HepG2 (cell line): ENCODE measurements around the gene FAIM2. TPM values are rescaled to one million over a fixed set of nuclear protein-coding genes. Genes with fewer than 3 reads are reported as not detected.

Source experiments
- ATAC-seq: fragments of 200-7000 bp; cut with Tn5 transposase; 3 replicates; pipeline ENCODE4 v1.9.1; 2020; ENCODE audit warnings: mild to moderate bottlenecking, moderate library complexity
- BruUV-seq: library from RNA; stranded (reverse); fragments of 400-500 nt; replicated peaks from 2 replicates; lab custom pipeline; 2021; lab: Mats Ljungman, UMichigan
- CTCF ChIA-PET: fragments of 300-600 bp; formaldehyde crosslinking; extraction: SDS; loops from one replicate; lab custom pipeline; 2021; ENCODE audit warnings: low total read pairs, inconsistent platforms, low intra/inter-chr PET ratio; lab: Yijun Ruan, JAX
- POLR2A ChIA-PET: fragments of 350-600 bp; sonication (Branson Sonifier 250); formaldehyde crosslinking; loops from one replicate; lab custom pipeline; 2020; ENCODE audit warnings: antibody characterized with exemption, inconsistent platforms; lab: Yijun Ruan, JAX
- DNase-seq: peaks from one replicate; pipeline ENCODE4 v3.0.0-alpha.2; 2015; ENCODE audit warnings: low spot score
- FAIRE-seq: peaks from 3 replicates; lab custom pipeline; 2011; peaks lifted over from hg19 to GRCh38; lab: Jason Lieb, UNC
- H2AFZ ChIP-seq: one replicate; pipeline ENCODE4 v1.6.1; 2011; ENCODE audit warnings: low read length, inconsistent platforms
- H3K27ac ChIP-seq: fragments of 300-600 bp; 3 replicates; pipeline ENCODE4 v1.8.0; 2011; ENCODE audit warnings: mixed run types, mild to moderate bottlenecking, mixed read lengths, low read length, inconsistent platforms; ENCODE audit not compliant: insufficient read depth; ENCODE audit errors: extremely low read length
- H3K27me3 ChIP-seq, 2 experiments: fragments of 200-600 bp in 1 of 2; 2 replicates in 1 of 2; 3 replicates in 1 of 2; pipeline versions ENCODE4 v1.6.0 to v1.8.0; 2011; ENCODE audit warnings: low read length in 2 of 2, mild to moderate bottlenecking in 2 of 2, moderate library complexity in 2 of 2, inconsistent platforms in 1 of 2; ENCODE audit not compliant: insufficient read depth in 2 of 2, control insufficient read depth in 1 of 2
- H3K36me3 ChIP-seq, 2 experiments: fragments of 200-600 bp in 1 of 2; replicated peaks in 1 of 2; 2 replicates in 1 of 2; 3 replicates in 1 of 2; pipeline versions ENCODE4 v1.5.1 to v1.8.0; 2011; ENCODE audit warnings: low read length in 2 of 2, inconsistent platforms in 1 of 2; ENCODE audit not compliant: insufficient read depth in 2 of 2, control insufficient read depth in 1 of 2
- H3K4me1 ChIP-seq: 2 replicates; pipeline ENCODE4 v1.5.1; 2012; ENCODE audit warnings: low read length, inconsistent platforms; ENCODE audit not compliant: insufficient read depth
- H3K4me2 ChIP-seq: 2 replicates; pipeline ENCODE4 v1.6.0; 2011; ENCODE audit warnings: low read depth, low read length, inconsistent platforms
- H3K4me3 ChIP-seq, 3 experiments: fragments of 200-600 bp in 1 of 3; sonication (generic), shearing (Covaris generic) in 1 of 3; replicated peaks in 1 of 3; 2 replicates each; pipeline ENCODE4 v1.5.1; 2011 to 2016; ENCODE audit warnings: low read length in 3 of 3, inconsistent platforms in 2 of 3, low read depth in 2 of 3, mild to moderate bottlenecking in 2 of 3, control low read depth in 1 of 3, mixed read lengths in 1 of 3; ENCODE audit not compliant: insufficient read depth in 1 of 3
- H3K79me2 ChIP-seq: one replicate; pipeline ENCODE4 v1.6.1; 2011; ENCODE audit warnings: low read length, inconsistent platforms; ENCODE audit not compliant: insufficient read depth
- H3K9ac ChIP-seq: 2 replicates; pipeline ENCODE4 v1.6.0; 2011; ENCODE audit warnings: mild to moderate bottlenecking, low read depth, low read length, inconsistent platforms; ENCODE audit not compliant: insufficient read depth
- H3K9me3 ChIP-seq: 2 replicates; pipeline ENCODE4 v1.5.1; 2012; ENCODE audit warnings: mild to moderate bottlenecking, low read length
- H4K20me1 ChIP-seq: 2 replicates; pipeline ENCODE4 v1.6.0; 2011; ENCODE audit warnings: inconsistent platforms, mild to moderate bottlenecking, low read length, moderate library complexity; ENCODE audit not compliant: insufficient read depth
- ATRX ChIP-seq: sonication (generic); formaldehyde crosslinking; IDR thresholded peaks from 2 replicates; pipeline ENCODE4 v1.4.0; 2020; ENCODE audit warnings: missing genetic modification reagents, borderline replicate concordance
- CHCHD3 ChIP-seq: sonication (generic); formaldehyde crosslinking; IDR thresholded peaks from 2 replicates; pipeline ENCODE4 v1.8.0; 2022; ENCODE audit warnings: mild to moderate bottlenecking, missing genetic modification reagents, moderate library complexity
- HDAC2 ChIP-seq: sonication (generic); formaldehyde crosslinking; IDR thresholded peaks from 2 replicates; pipeline ENCODE4 v1.4.0; 2020; ENCODE audit warnings: missing genetic modification reagents
- MBNL3 ChIP-seq: fragments of 250-450 bp; sonication (Bioruptor Pico); conservative IDR thresholded peaks from 2 replicates; pipeline ENCODE4 v1.8.0; 2022; ENCODE audit warnings: mild to moderate bottlenecking, inconsistent platforms
- NKX3-1 ChIP-seq: sonication (generic); formaldehyde crosslinking; IDR thresholded peaks from 2 replicates; pipeline ENCODE4 v1.5.0; 2020; ENCODE audit warnings: missing genetic modification reagents
- SIN3B ChIP-seq: fragments of 150-350 bp; IDR thresholded peaks from 2 replicates; pipeline ENCODE4 v1.6.1; 2014; ENCODE audit warnings: low read length
- SP4 ChIP-seq: sonication (generic); formaldehyde crosslinking; IDR thresholded peaks from 2 replicates; pipeline ENCODE4 v1.8.1; 2023; ENCODE audit warnings: mild to moderate bottlenecking, missing genetic modification reagents
- ZBTB1 ChIP-seq: sonication (generic); formaldehyde crosslinking; IDR thresholded peaks from 2 replicates; pipeline ENCODE4 v1.4.0; 2020; ENCODE audit warnings: missing genetic modification reagents, borderline replicate concordance
- ZMYM2 ChIP-seq: sonication (generic); formaldehyde crosslinking; IDR thresholded peaks from 2 replicates; pipeline ENCODE4 v1.8.0; 2022; ENCODE audit warnings: mild to moderate bottlenecking, missing genetic modification reagents
- ZNF121 ChIP-seq: sonication (generic); formaldehyde crosslinking; IDR thresholded peaks from 2 replicates; pipeline ENCODE4 v1.5.0; 2020; ENCODE audit warnings: mild to moderate bottlenecking, missing genetic modification reagents
- ZNF337 ChIP-seq: sonication (generic); formaldehyde crosslinking; IDR thresholded peaks from 2 replicates; pipeline ENCODE4 v1.5.1; 2020; ENCODE audit warnings: missing genetic modification reagents, low read depth, mild to moderate bottlenecking, borderline replicate concordance
- ZNF598 ChIP-seq: sonication (generic); formaldehyde crosslinking; IDR thresholded peaks from 2 replicates; pipeline ENCODE4 v1.5.1; 2020; ENCODE audit warnings: mild to moderate bottlenecking, missing genetic modification reagents, borderline replicate concordance
- WGBS: methylation state at CpG from one replicate; pipeline ENCODE4 v1.1.6; 2017; ENCODE audit warnings: low lambda C conversion rate; 5-methylcytosine and 5-hydroxymethylcytosine counted together
- in situ Hi-C: cut with HindIII; loops from 2 replicates; pipeline ENCODE4 v1.10.0; 2017; ENCODE audit warnings: low pct_unique_long_range_greater_than_20kb; ENCODE audit not compliant: extremely low pct_ligation_motif_present
- intact Hi-C: fragments of 100-400 bp; cut with micrococcal nuclease; formaldehyde crosslinking; loops from one replicate; pipeline ENCODE4 v1.10.0; 2022; ENCODE audit not compliant: unreplicated experiment
- polyA plus RNA-seq, 8 experiments: library from polyadenylated mRNA; depleted of rRNA in 3 of 8; stranded (reverse) in 7 of 8; unstranded in 1 of 8; fragments of >200 nt; fragmentation: Illumina TruSeq in 4 of 8; extraction: Trizol in 4 of 8; gene quantifications; 2 replicates each; pipeline versions ENCODE4 v1.2.1 to v1.2.3, GENCODE V29; 2011 to 2016; ENCODE audit warnings: low read depth in 4 of 8, missing spikeins in 1 of 8, mixed read lengths in 1 of 8; ENCODE audit not compliant: insufficient read depth in 1 of 8
- total RNA-seq, 5 experiments: library from RNA; depleted of rRNA; stranded (reverse); fragments of >200 nt; fragmentation: Illumina TruSeq; extraction: Trizol; gene quantifications; 2 replicates each; pipeline ENCODE4 v1.2.3, GENCODE V29; 2016; ENCODE audit warnings: low read depth in 1 of 5
- TF ChIP-seq, protein P1 (sequence below): sonication (generic); formaldehyde crosslinking; IDR thresholded peaks from 2 replicates; pipeline ENCODE4 v1.9.0; 2022; ENCODE audit warnings: missing genetic modification reagents, mild to moderate bottlenecking, borderline replicate concordance
- TF ChIP-seq, protein P2 (sequence below): sonication (generic); formaldehyde crosslinking; IDR thresholded peaks from 2 replicates; pipeline ENCODE4 v1.5.1; 2020; ENCODE audit warnings: missing genetic modification reagents, mild to moderate bottlenecking, borderline replicate concordance
- TF ChIP-seq, protein P3 (sequence below): sonication (generic); formaldehyde crosslinking; IDR thresholded peaks from 2 replicates; pipeline ENCODE4 v1.4.0; 2020; ENCODE audit warnings: mild to moderate bottlenecking, missing genetic modification reagents
- TF ChIP-seq, protein P4 (sequence below): sonication (generic); formaldehyde crosslinking; conservative IDR thresholded peaks from 2 replicates; pipeline ENCODE4 v1.5.0; 2020; ENCODE audit warnings: missing genetic modification reagents
- TF ChIP-seq, protein P5 (sequence below): sonication (generic); formaldehyde crosslinking; IDR thresholded peaks from 2 replicates; pipeline ENCODE4 v1.5.0; 2020; ENCODE audit warnings: mild to moderate bottlenecking, low read depth, missing genetic modification reagents, borderline replicate concordance

The FAIM2 gene
- total and polyA plus RNA-seq, 2 of the 13 experiments (the other 11 are each of a cell fraction or from before 2014, with no cell fraction given): not detected

DNA sequence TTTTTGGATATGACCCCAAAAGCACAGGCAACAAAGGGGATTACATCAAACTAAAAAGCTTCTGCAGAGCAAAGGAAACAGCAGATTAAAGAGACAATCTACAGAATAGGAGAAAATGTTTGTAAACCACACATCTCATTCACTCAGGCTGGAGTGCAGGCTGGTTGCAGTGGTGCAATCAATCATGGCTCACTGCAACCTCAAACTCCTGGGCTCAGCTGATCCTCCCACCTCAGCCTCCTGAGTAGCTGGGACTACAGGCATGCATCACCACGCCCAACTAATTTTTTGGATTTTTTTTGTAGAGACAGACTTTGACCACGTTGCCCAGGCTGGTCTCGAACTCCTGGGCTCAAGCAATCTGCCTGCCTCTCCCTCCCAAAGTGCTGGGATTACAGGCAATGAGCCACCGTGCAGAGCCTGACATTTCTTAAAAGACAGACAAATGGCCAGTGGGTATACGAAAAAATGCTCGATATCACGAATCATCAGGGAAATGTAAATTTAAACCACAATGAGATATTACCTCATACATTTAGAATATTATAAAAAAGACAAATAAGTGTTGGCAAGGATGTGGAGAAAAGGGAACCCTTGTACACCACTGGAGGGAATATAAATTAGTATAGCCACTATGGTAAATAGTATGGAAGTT, 85.3 kb downstream of the FAIM2 start:
- WGBS: 91% methylated on average over 7 of the region's 7 CpGs
- no peak overlapping the region for H3K27ac ChIP-seq

More for the DNA sequence above, 85.3 kb downstream of the FAIM2 start:
- BruUV-seq: no TSS peak
- CTCF ChIA-PET: no interaction called here
- ATAC-seq (no peak), FAIRE-seq (no peak), DNase-seq (no peak)
- H3K4me1 ChIP-seq: peaks cover 20% of the 10 kb centered on the region
- H3K36me3 ChIP-seq: peaks cover 2 to 4% of the 10 kb centered on the region in 2 experiments; a peak in 3 of 5 replicates
- H2AFZ ChIP-seq: no peak overlapping the region
- POLR2A ChIA-PET: no interaction called here
- peaks cover 13% of the 10 kb centered on the region for H3K79me2 ChIP-seq
- no peaks in the 10 kb centered on the region for H3K9me3 ChIP-seq
- intact Hi-C loops (no loop called here), in situ Hi-C loops (no loop called here)
- H3K4me2 ChIP-seq: no peak overlapping the region
- H4K20me1 ChIP-seq: peaks cover 6% of the 10 kb centered on the region; the same call in 1 of the 2 replicates
- H3K4me3 ChIP-seq: no peak overlapping the region
- TF ChIP-seq SIN3B (no peak), ZNF598 (no peak), ZNF121 (CRISPR knock-in tag) (no peak), MBNL3 (CRISPR knock-in tag) (no peak), ZMYM2 (CRISPR knock-in tag) (no peak), CHCHD3 (no peak), ZNF337 (CRISPR knock-in tag) (no peak), SP4 (CRISPR knock-in tag) (no peak), ATRX (CRISPR knock-in tag) (no peak), ZBTB1 (CRISPR knock-in tag) (no peak), HDAC2 (no peak), NKX3-1 (CRISPR knock-in tag) (no peak)
- TF ChIP-seq, protein P1, sequence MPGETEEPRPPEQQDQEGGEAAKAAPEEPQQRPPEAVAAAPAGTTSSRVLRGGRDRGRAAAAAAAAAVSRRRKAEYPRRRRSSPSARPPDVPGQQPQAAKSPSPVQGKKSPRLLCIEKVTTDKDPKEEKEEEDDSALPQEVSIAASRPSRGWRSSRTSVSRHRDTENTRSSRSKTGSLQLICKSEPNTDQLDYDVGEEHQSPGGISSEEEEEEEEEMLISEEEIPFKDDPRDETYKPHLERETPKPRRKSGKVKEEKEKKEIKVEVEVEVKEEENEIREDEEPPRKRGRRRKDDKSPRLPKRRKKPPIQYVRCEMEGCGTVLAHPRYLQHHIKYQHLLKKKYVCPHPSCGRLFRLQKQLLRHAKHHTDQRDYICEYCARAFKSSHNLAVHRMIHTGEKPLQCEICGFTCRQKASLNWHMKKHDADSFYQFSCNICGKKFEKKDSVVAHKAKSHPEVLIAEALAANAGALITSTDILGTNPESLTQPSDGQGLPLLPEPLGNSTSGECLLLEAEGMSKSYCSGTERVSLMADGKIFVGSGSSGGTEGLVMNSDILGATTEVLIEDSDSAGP (CRISPR knock-in tag): no peak
- TF ChIP-seq, protein P2, sequence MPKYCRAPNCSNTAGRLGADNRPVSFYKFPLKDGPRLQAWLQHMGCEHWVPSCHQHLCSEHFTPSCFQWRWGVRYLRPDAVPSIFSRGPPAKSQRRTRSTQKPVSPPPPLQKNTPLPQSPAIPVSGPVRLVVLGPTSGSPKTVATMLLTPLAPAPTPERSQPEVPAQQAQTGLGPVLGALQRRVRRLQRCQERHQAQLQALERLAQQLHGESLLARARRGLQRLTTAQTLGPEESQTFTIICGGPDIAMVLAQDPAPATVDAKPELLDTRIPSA (CRISPR knock-in tag): no peak
- TF ChIP-seq, protein P3, sequence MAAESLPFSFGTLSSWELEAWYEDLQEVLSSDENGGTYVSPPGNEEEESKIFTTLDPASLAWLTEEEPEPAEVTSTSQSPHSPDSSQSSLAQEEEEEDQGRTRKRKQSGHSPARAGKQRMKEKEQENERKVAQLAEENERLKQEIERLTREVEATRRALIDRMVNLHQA: no peak
- TF ChIP-seq, protein P4, sequence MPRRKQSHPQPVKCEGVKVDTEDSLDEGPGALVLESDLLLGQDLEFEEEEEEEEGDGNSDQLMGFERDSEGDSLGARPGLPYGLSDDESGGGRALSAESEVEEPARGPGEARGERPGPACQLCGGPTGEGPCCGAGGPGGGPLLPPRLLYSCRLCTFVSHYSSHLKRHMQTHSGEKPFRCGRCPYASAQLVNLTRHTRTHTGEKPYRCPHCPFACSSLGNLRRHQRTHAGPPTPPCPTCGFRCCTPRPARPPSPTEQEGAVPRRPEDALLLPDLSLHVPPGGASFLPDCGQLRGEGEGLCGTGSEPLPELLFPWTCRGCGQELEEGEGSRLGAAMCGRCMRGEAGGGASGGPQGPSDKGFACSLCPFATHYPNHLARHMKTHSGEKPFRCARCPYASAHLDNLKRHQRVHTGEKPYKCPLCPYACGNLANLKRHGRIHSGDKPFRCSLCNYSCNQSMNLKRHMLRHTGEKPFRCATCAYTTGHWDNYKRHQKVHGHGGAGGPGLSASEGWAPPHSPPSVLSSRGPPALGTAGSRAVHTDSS (CRISPR knock-in tag): no peak
- TF ChIP-seq, protein P5, sequence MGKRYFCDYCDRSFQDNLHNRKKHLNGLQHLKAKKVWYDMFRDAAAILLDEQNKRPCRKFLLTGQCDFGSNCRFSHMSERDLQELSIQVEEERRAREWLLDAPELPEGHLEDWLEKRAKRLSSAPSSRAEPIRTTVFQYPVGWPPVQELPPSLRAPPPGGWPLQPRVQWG (CRISPR knock-in tag): no peak
- no peaks in the 10 kb centered on the region for H3K27me3 ChIP-seq
- no peak overlapping the region for H3K9ac ChIP-seq
